GM20431 (cell line): ENCODE measurements around the gene ATRIP.

Source experiments
- in situ Hi-C: fragments of 300-500 bp; cut with MseI, MboI; formaldehyde crosslinking; loops from one replicate; pipeline ENCODE4 v1.15.0; 2020; ENCODE audit warnings: low sequenced_read_pairs; ENCODE audit not compliant: unreplicated experiment

Gene ATRIP

GRCh38 chr3:48486952-48487351 is 40.4 kb downstream of the ATRIP start:
- in situ Hi-C loops = no loop called here

GRCh38 chr3:48492461-48493202 is 46.1 kb downstream of the ATRIP start:
- in situ Hi-C loops = no loop called here

GRCh38 chr3:48493203-48493501 is 46.6 kb downstream of the ATRIP start:
- in situ Hi-C loops = no loop called here

GRCh38 chr3:48500656-48501055 is 54.1 kb downstream of the ATRIP start:
- in situ Hi-C loops = no loop called here

GRCh38 chr3:48501196-48501595 is 54.7 kb downstream of the ATRIP start:
- in situ Hi-C loops = no loop called here

- in situ Hi-C loops = no loop called here
Measured at GRCh38 chr3:48502121-48502520, 55.6 kb downstream of the ATRIP start.

- in situ Hi-C loops = no loop called here
Measured at GRCh38 chr3:48502728-48503168, 56.2 kb downstream of the ATRIP start.

- in situ Hi-C loops = no loop called here
Measured at GRCh38 chr3:48503401-48504050, 57.0 kb downstream of the ATRIP start.

GRCh38 chr3:48504051-48504946 is 57.8 kb downstream of the ATRIP start, which contains the start of gene SHISA5:
TSS of gene SHISA5 (minus strand) at chr3:48504174. CDS start at chr3:48504094, 80 bp downstream.
- in situ Hi-C loops = no loop called here

GRCh38 chr3:48505146-48505545 is 58.6 kb downstream of the ATRIP start:
- in situ Hi-C loops = no loop called here

GRCh38 chr3:48505968-48506504 is 59.5 kb downstream of the ATRIP start:
- in situ Hi-C loops = no loop called here

GRCh38 chr3:48507256-48508061 is 60.9 kb downstream of the ATRIP start:
- in situ Hi-C loops = no loop called here

- in situ Hi-C loops = no loop called here
Measured at GRCh38 chr3:48511551-48511950, 65.0 kb downstream of the ATRIP start.

- in situ Hi-C loops = no loop called here
Measured at GRCh38 chr3:48514431-48515227, 68.1 kb downstream of the ATRIP start.
